ENCODE data around the gene DCST2.

The DCST2 gene

GRCh38 chr1:155069551-155070157 lies 36.1 kb upstream of the DCST2 start:
- DNase-seq, result peak; percentile 60

DNA sequence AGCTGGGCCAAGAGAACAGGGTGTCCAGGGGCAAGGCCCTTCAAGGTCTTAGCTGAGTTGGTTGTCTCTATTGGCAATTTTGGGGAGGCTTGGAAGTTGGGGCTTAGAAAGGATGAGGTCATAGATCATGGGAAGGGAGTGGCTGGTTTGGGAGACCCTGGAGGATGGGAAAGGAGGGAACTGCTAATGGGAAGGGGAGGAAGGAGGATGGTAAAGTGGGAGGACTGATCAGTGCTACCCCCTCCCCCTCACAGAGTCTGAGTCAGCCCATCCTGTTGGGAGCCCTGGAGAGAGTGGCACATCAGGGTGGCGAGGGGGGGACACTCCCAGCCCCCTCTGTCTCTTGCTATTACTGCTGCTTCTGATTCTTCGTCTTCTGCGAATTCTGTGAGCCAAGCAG lies 35.0 kb upstream of the DCST2 start:
- no peak for DNase-seq

DNA sequence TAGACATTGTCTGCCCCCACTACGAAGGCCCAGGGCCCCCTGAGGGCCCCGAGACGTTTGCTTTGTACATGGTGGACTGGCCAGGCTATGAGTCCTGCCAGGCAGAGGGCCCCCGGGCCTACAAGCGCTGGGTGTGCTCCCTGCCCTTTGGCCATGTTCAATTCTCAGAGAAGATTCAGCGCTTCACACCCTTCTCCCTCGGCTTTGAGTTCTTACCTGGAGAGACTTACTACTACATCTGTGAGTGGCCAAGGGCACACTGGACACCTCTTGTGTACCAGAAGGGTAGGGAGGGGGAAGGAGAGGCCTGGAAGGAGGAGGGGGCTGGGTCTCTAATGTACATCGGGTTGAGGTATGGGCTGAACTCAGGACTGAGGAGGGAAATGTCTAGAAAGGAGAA lies 33.2 kb upstream of the DCST2 start:
- no peak for DNase-seq

DNA sequence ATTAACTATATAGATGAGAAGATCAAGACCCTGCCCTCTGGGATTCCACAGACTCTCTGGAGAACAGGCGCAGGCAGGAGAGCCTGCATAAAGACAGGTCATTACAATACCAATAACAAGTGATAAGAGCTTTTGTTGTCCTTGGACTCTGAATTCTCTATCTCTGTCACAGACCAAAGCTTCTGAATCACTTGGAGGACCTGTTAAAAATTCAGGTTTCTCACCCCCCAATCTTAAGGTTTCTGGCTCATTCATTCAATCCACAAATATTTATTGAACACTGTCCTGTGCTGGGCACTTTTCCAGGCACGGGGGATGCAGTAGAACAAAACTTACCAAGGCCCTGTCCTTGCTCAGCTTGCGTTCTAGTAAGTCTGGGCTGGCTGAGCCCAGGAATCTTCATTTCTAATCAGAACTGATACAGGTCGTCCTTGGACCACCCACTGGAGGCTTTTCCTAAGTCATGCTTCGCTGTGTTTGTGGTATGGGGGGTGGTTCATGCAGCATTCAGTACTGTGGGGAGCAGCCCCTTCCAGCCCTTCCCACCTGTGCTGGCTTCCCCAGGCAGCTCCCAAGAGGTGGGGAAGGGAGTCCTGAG lies 31.4 kb upstream of the DCST2 start:
- DNase-seq, result no peak

DNA sequence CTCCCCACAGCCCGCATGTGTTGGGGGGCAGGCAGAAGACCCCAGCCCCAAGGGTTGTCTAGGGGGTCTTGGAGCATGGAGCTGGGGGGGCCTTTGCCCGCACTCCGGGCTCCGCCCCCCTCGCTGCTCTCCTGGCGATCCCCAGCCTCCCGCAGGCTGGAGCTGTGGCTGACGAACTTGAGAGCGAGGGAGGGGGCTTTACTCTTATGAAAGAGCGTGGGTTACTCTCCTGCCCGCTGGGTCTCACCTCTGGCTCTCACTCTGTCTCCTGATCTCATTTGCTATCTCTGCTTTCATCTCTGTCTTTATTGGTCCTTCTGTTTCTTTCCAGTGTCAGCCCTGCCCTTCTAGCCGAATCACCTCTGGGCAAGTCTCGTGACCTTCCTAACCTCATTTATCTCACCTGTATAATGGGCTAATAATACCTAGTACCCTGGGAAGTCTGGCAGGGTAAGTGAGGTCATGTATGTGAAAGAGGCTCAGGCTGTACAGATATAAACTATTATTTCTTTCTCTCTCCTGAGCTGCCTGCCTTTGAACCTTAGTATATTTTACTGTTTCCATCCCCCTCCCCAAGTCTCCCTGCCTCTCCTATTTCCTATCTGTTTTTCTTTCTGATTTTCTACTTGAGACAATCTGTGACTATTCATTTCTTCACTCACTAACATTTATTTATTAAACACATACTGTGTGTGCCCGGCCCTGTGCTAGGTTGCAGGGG lies 30.7 kb upstream of the DCST2 start:
- DNase-seq, result peak; percentile 53

- peak; percentile 85 for DNase-seq
Observed at GRCh38 chr1:155063550-155064110, 30.0 kb upstream of the DCST2 start, which contains the start of gene EFNA4. EFNA4 (plus strand) TSS chr1:155063740; CDS start chr1:155063824, 84 bp downstream.

DNA sequence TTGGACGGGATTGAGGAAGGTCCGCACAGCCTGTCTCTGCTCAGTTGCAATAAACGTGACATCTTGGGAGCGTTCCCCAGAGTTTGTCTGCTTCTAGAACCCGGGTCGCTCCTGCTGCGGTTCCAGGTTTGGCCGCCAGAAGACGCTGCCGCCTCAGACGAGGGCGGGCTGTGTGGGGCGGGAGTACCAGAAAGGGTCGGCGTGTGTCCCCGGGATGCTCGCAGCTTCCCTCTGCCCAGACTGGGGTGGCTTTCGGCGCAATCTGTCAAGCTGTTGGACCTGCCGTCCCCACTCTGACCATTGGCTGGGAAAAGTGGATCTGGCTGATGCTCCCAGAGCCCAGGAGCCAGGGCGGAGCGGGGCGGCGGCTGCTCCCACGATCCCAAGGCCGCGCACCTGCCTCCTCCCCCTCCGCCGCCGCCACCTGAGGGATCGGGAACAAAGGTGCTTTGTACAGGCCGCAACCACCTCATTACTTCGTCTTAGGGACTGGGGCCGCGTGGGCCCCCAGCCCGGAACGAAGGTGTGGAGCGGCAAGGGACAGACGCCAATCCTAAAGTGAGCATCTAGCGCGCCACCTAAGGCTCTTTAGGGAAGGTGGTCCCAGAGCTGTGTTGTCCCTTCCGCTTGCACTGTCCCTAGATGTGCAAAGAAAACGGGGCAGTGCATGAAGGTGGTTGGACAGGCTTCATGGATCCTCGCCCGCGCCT lies 29.3 kb upstream of the DCST2 start:
- peak; percentile 70 for DNase-seq

DNA sequence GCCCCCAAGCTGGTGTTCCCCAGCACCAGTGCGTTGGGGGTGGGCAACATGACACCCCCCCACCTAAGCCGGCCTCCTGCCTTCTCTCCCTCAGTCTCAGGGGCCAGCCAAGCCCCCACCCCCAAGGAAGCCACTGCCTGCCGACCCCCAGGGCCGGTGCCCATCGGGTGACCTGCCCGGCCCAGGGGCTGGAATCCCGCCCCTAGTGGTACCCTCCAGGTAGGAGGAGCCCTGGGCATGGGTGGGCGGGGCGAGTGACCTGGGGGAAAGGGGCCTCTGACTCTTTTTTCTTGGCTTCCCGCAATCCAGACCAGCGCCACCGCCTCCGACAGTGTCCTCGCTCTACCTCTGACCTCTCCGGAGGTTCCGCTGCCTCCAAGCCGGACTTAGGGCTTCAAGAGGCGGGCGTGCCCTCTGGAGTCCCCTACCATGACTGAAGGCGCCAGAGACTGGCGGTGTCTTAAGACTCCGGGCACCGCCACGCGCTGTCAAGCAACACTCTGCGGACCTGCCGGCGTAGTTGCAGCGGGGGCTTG lies 28.6 kb upstream of the DCST2 start:
- no peak for DNase-seq

- peak; percentile 81 for DNase-seq
Observed at GRCh38 chr1:155061381-155062150, 28.0 kb upstream of the DCST2 start.

DNA sequence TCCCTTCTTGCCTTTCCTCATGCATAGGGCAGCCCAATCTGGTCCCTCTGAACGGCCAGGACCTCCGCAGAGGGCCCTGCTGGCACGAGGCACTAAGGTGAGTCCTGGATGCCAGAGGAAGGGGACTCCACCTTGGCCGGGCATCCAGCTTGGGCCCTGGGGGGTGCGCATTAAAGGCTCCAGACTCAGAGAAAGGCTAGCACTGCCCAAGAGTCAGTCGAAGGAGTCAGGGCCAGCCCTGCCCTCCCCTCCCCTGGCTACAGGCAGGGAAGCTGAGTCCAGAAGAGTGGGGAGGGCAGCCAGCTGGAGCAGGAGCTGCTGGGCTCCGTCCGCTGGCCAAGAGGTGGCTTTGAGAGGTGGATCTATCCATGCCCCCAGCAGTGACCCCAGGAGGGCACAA lies 27.2 kb upstream of the DCST2 start:
- DNase-seq, result no peak

DNA sequence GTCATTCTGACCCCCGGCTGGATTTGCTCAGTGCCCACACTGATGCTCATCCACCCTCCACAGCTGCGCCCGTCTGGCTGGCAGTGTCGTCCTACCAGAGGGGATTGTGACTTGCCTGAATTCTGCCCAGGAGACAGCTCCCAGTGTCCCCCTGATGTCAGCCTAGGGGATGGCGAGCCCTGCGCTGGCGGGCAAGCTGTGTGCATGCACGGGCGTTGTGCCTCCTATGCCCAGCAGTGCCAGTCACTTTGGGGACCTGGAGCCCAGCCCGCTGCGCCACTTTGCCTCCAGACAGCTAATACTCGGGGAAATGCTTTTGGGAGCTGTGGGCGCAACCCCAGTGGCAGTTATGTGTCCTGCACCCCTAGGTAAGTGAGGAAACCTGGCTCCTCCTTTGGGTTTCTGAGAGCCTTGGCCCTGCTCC lies 24.2 kb upstream of the DCST2 start:
- DNase-seq, result no peak

DNA sequence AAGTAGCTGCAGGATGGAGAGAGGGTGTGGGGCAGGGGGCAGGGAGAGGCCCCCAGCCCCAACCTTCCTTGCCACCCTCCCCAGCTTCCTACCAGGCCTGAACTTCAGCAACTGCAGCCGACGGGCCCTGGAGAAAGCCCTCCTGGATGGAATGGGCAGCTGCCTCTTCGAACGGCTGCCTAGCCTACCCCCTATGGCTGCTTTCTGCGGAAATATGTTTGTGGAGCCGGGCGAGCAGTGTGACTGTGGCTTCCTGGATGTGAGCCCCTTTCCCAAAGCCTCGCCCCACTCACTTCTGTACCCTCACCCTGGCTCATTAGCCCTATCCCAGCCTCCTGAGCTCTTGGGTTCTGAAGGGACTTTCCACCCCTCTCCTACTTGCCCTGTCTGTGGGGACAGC lies 23.5 kb upstream of the DCST2 start:
- DNase-seq, result no peak

GRCh38 chr1:155053531-155054105 lies 20.0 kb upstream of the DCST2 start:
- no peak for DNase-seq

DNA sequence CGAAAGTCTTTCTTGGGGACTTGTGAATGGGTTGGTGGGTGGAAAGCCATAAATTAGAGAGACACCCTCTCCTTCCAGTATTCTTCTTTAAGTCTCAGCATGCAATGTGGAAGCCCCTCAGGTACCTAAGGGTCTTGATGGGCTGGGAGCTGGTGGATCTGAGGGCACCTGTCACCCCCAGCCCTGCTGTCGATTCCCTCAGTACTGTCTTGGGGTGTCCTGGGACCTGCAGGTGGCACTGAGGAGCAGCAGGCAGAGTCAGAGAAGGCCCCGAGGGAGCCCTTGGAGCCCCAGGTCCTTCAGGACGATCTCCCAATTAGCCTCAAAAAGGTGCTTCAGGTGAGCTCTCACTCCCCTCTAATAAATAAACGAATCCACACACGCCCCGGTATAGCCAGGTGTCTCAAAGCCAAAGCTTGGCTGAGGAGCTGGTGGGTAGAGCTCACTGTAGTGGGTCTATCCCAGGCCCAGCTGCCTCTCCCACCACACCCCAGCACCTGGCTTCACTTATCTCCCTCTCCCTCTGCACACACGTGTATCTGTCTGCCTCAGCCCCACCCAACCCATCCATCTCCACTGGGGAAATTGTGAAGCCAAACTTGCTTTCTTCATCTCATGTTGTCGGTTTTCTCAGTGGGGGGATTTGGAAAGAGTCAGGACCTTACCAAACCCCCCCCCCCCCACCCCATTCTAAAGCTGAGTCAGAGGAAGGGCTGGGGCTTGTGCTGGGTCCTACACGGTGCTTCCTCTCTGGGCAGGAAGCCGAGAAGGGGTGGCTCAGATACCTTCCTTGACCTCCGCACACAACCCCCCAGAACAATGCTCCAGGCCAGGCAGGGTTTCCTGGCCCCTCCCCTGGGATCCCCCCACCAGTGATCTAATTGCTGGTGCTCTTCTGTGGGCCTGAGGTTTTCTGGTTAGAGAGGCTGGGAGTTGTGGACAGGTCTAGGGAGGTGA lies 19.1 kb upstream of the DCST2 start:
- DNase-seq, result no peak

GRCh38 chr1:155051777-155052398 lies 18.3 kb upstream of the DCST2 start:
- peak; percentile 34 for DNase-seq

GRCh38 chr1:155051342-155051776 lies 17.8 kb upstream of the DCST2 start:
- no peak for DNase-seq

DNA sequence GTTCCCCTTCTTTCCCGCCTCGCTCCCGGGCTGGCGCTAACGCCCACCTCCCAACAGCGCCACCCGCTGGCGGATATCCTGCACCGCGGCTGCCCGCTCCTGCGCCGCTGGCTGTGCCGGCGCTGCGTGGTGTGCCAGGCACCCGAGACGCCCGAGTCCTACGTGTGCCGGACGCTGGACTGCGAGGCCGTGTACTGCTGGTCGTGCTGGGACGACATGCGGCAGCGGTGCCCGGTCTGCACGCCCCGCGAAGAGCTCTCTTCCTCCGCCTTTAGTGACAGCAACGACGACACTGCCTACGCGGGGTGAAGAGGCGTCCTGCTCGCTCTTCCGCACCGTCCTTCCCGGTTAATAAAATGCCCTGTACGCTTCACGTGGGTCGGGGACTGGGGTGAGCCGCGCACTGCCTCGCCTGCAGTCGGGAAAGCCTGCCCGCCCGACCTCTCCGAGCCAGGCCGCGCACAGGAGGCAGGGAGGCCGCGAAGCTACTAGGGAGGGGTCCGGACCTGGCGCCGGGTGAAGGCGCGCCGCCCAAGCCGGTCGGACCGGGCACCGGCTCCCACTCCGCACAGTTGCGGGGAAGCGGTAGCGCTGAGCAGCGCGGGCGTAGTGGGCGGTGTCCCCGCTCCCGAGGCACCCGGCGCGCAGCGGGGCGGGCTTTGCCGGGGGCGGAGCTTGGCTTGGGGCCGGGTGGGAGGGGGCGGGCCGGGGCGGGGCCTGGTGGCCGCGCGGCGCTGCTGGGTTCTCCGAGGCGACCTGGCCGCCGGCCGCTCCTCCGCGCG lies 17.2 kb upstream of the DCST2 start, which contains the start of gene ADAM15:
Gene ADAM15, plus strand, starts transcription at position 757 of the 782 bp plus-strand sequence. CDS start 71 bp downstream, outside the sequence.
- DNase-seq, result peak; percentile 83

GRCh38 chr1:155049651-155050559 lies 16.3 kb upstream of the DCST2 start:
- peak; percentile 34 for DNase-seq

All from NCI-H510A treated with DMSO at 0.1 percent for 48 hours (cell line).